GM12864 (cell line): ENCODE measurements around the gene ZFPM1.
"Not testable (repeated sequence)": the region's sequence is repeated elsewhere in the genome, so short reads cannot be mapped to it uniquely, and the experiment has no call there.

Experiments used
- DNase-seq: peaks from one replicate; pipeline ENCODE4 v3.0.0-alpha.2; 2011; ENCODE audit warnings: low read depth
- H3K4me3 ChIP-seq: 2 replicates; pipeline ENCODE4 v1.5.1; 2011; ENCODE audit warnings: mild to moderate bottlenecking, low read depth, low read length, control low read depth
- TF ChIP-seq, protein P1 (sequence below): IDR thresholded peaks from 2 replicates; pipeline ENCODE4 v1.5.1; 2011; ENCODE audit warnings: low read depth, mild to moderate bottlenecking, moderate library complexity, low read length, control low read depth, inconsistent platforms; ENCODE audit errors: missing control alignments

Gene ZFPM1

DNA sequence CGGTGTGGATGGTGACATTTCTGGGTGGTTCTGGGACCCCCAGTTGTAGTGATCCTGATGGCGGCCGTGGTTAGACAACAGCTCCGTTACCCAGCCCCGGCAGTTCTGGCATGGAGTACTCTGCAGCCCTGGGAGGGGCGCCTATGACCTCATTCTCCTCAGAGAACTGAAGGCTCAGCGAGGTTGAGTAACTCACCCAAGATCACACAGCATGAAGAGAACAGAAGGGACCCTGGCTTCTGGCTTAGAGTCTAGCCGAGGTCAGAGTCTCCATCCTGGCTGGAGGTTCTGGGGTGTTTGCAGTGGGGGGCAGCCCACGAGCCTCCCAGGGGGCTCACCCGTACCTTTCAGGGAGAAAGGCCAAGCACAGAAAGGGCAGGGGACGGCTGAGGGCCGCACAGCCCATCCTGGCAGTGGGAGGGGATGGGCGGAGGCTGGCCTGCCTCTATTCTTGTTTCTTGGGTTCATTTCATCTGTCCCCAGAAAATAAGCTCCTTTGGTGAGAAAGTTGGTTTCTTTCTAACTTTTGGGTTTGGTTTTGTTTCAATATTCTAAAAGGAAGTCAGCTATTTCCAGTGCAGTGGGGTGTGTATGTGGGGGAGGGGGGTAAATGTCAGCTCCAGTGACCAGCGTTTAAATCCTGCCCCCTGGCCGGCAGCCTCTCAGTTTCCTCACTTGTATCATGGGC, 13.2 kb downstream of the ZFPM1 start:
- H3K4me3 ChIP-seq = no peak overlapping the region
- TF ChIP-seq, protein P1, sequence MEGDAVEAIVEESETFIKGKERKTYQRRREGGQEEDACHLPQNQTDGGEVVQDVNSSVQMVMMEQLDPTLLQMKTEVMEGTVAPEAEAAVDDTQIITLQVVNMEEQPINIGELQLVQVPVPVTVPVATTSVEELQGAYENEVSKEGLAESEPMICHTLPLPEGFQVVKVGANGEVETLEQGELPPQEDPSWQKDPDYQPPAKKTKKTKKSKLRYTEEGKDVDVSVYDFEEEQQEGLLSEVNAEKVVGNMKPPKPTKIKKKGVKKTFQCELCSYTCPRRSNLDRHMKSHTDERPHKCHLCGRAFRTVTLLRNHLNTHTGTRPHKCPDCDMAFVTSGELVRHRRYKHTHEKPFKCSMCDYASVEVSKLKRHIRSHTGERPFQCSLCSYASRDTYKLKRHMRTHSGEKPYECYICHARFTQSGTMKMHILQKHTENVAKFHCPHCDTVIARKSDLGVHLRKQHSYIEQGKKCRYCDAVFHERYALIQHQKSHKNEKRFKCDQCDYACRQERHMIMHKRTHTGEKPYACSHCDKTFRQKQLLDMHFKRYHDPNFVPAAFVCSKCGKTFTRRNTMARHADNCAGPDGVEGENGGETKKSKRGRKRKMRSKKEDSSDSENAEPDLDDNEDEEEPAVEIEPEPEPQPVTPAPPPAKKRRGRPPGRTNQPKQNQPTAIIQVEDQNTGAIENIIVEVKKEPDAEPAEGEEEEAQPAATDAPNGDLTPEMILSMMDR = no peak
- no peak for DNase-seq

- no peak for DNase-seq
- TF ChIP-seq, protein P1 = no peak
- no peak overlapping the region for H3K4me3 ChIP-seq
Observed at GRCh38 chr16:88466949-88467348, 13.9 kb downstream of the ZFPM1 start.

DNA sequence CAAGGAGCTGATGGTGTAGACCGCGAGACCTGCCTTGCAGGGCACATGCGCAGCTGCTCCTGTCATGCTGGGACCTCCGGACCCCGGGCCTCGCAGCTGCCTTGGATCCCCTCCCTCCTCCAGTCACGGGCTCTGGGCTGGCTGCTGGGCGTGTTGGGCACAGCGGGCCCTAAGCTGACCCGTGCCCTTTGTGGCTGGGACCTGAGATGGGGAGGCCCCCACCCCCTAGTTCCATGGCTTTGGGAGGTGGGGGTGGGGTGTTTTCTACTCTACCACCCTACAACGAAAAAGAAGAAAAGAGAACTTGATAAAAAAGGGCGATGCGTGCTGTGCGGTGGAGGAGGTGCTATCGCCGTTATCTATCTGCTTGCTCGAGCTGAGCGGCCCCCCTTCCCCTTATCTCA, 14.5 kb downstream of the ZFPM1 start:
- no peak for DNase-seq
- no peak overlapping the region for H3K4me3 ChIP-seq
- TF ChIP-seq, protein P1 = no peak

- no peak for DNase-seq
- H3K4me3 ChIP-seq = no peak overlapping the region
Observed at GRCh38 chr16:88468275-88469129, 15.4 kb downstream of the ZFPM1 start.

DNA sequence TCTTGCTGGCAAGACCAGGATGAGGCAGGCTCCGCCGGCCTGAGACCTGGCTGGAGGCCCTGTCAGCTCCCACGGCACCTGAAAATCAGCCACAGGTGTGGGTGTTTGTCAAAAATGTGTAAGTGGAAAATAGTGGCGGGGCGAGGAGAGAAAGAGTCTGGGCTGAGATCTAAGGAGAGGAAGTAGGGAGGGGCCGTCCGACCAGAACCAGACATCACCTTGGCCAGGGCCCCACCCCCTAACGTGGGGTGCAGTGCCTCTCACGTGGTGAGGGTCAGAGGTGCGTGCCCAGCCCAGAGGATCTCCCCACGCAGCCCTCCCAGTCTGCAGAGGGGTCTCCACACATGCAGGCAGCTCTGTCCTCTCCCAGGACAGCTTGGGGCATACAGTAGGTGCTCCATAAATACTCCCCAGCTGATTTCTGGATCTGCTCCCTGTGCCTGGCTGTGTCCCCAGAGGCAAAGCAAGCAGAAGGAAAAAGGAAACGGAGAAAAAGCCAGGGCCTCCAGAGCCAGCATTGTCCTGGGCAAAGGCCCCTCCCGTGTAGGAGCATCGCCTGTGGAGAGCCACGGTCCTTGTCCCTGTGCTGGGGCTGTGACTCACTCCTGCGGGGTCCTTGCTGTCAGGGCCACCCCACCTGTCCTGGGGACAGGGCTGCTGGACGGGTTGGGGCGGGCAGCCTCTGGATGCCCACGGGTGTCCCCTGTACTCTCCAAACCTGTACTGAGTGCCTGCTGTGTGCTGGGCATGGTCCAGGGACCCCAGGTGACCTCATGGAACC, 16.7 kb downstream of the ZFPM1 start:
- TF ChIP-seq, protein P1 = no peak
- no peak overlapping the region for H3K4me3 ChIP-seq
- DNase-seq = no peak

More at GRCh38 chr16:88468275-88469129, 15.4 kb downstream of the ZFPM1 start:
- TF ChIP-seq, protein P1 = no peak

DNA sequence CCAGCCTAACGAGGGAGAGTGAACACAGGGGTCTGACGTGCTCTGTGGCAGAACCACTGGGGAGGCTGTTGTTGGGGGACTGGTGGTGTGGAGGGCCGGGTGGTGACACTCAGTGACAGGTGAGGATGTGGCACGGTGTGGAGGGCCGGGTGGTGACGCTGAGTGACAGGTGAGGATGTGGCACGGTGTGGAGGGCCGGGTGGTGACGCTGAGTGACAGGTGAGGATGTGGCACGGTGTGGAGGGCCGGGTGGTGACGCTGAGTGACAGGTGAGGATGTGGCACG, 17.3 kb downstream of the ZFPM1 start:
- H3K4me3 ChIP-seq, DNase-seq: not testable (repeated sequence)

DNA sequence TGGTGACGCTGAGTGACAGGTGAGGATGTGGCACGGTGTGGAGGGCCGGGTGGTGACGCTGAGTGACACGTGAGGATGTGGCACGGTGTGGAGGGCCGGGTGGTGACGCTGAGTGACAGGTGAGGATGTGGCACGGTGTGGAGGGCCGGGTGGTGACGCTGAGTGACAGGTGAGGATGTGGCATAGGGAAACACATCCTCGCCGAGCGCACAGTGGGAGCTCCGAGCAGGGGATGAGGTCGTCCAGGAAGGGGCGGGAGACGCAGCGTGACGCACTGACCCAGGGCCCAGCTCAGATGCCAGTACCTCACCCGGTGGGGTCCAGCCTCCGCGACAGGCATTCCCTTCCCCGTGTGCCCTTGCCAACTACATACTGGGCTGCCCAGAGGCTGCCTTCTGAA, 17.6 kb downstream of the ZFPM1 start:
- H3K4me3 ChIP-seq, DNase-seq: not testable (repeated sequence)

DNA sequence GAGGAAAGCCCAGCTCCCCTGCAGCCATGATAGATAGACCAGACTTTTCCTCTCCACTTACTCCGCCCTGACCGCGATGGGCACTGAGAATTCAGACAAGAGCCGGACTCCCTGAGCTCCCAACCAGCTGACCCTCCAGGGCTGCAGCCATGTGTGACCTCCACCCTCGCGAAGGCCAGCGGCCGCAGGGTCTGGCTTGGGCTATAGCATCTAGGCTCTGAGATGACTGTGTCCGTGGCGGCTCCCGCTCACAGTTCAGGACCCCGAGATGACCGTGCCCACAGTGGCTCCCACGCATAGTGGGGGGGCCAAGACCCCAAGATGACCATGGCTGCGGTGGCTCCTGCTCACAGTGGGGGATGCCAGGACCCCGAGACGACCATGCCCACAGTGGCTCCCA, 18.0 kb downstream of the ZFPM1 start:
- TF ChIP-seq, protein P1 = no peak
- no peak overlapping the region for H3K4me3 ChIP-seq
- DNase-seq = no peak
